IMR-90 (cell line): Measurements from ENCODE around the gene ARFIP1. TPM values are rescaled to one million over a fixed set of nuclear protein-coding genes. Genes with fewer than 3 reads are reported as not detected.

Source experiments
- ATAC-seq: fragments of 200-7000 bp; cut with Tn5 transposase; 2 replicates; pipeline ENCODE4 v1.9.1; 2020; ENCODE audit warnings: low read depth, mild to moderate bottlenecking, moderate library complexity
- BruUV-seq: library from RNA; stranded (reverse); fragments of 400-500 nt; replicated peaks from 2 replicates; lab custom pipeline; 2021; lab: Mats Ljungman, UMichigan
- CTCF ChIA-PET: fragments of 300-600 bp; formaldehyde crosslinking; extraction: SDS; loops from one replicate; lab custom pipeline; 2021; ENCODE audit warnings: antibody characterized with exemption; lab: Yijun Ruan, JAX
- POLR2A ChIA-PET: fragments of 300-600 bp; sonication (Branson Sonifier 250); formaldehyde crosslinking; loops from one replicate; lab custom pipeline; 2022; ENCODE audit warnings: antibody characterized with exemption; ENCODE audit not compliant: unreplicated experiment; lab: Charles Lee
- DNase-seq: peaks from one replicate; pipeline ENCODE4 v3.0.0; 2013
- H2AFZ ChIP-seq: replicated peaks from 2 replicates; pipeline ENCODE3; 2013; ENCODE audit warnings: low read length, mild to moderate bottlenecking; ENCODE audit not compliant: poor library complexity
- H2AK5ac ChIP-seq: 2 replicates; pipeline ENCODE4 v1.6.1; 2013; ENCODE audit warnings: low read depth, low read length, inconsistent platforms
- H2AK9ac ChIP-seq: replicated peaks from 2 replicates; pipeline ENCODE3; 2013; ENCODE audit warnings: mild to moderate bottlenecking, low read depth, low read length, moderate library complexity; ENCODE audit not compliant: poor library complexity
- H2BK120ac ChIP-seq: 2 replicates; pipeline ENCODE4 v1.6.1; 2013; ENCODE audit warnings: low read depth, low read length, inconsistent platforms
- H2BK15ac ChIP-seq: 3 replicates; pipeline ENCODE4 v1.6.1; 2013; ENCODE audit warnings: low read depth, low read length, inconsistent platforms
- H2BK20ac ChIP-seq: 2 replicates; pipeline ENCODE4 v1.6.1; 2013; ENCODE audit warnings: low read depth, mild to moderate bottlenecking, inconsistent platforms, low read length, moderate library complexity
- H2BK5ac ChIP-seq: 2 replicates; pipeline ENCODE4 v1.6.1; 2013; ENCODE audit warnings: mild to moderate bottlenecking, low read depth, low read length, inconsistent platforms; ENCODE audit not compliant: poor library complexity, severe bottlenecking
- H3K14ac ChIP-seq: replicated peaks from 2 replicates; pipeline ENCODE4 v1.6.1; 2013; ENCODE audit warnings: low read depth, low read length, inconsistent platforms
- H3K18ac ChIP-seq: 2 replicates; pipeline ENCODE4 v1.6.1; 2013; ENCODE audit warnings: low read depth, low read length, control low read depth
- H3K23ac ChIP-seq: 2 replicates; pipeline ENCODE4 v1.6.1; 2013; ENCODE audit warnings: low read depth, low read length, inconsistent platforms
- H3K27ac ChIP-seq: 2 replicates; pipeline ENCODE4 v1.5.1; 2013; ENCODE audit warnings: mild to moderate bottlenecking, control low read depth, low read length; ENCODE audit not compliant: insufficient read depth
- H3K27me3 ChIP-seq: 2 replicates; pipeline ENCODE4 v1.6.1; 2013; ENCODE audit warnings: low read length; ENCODE audit not compliant: control insufficient read depth, insufficient read depth
- H3K36me3 ChIP-seq: 2 replicates; pipeline ENCODE4 v1.6.1; 2013; ENCODE audit warnings: low read length, mixed read lengths; ENCODE audit not compliant: control insufficient read depth, insufficient read depth
- H3K4ac ChIP-seq: 2 replicates; pipeline ENCODE4 v1.6.1; 2013; ENCODE audit warnings: low read depth, low read length, inconsistent platforms
- H3K4me1 ChIP-seq: 2 replicates; pipeline ENCODE4 v1.6.1; 2013; ENCODE audit warnings: low read length, mixed read lengths; ENCODE audit not compliant: control insufficient read depth, insufficient read depth
- H3K4me2 ChIP-seq: 2 replicates; pipeline ENCODE4 v1.6.1; 2013; ENCODE audit warnings: low read depth, mild to moderate bottlenecking, control low read depth, low read length, moderate library complexity
- H3K4me3 ChIP-seq: 2 replicates; pipeline ENCODE4 v1.5.1; 2013; ENCODE audit warnings: low read depth, mild to moderate bottlenecking, control low read depth, low read length, moderate library complexity; ENCODE audit not compliant: insufficient read depth
- H3K56ac ChIP-seq: 2 replicates; pipeline ENCODE4 v1.6.1; 2013; ENCODE audit warnings: low read length, inconsistent platforms; ENCODE audit not compliant: insufficient read depth; ENCODE audit errors: extremely low read depth
- H3K79me1 ChIP-seq, 2 experiments: 2 replicates each; pipeline ENCODE4 v1.6.1; 2013; ENCODE audit warnings: low read length in 2 of 2, inconsistent platforms in 1 of 2, low read depth in 1 of 2
- H3K9ac ChIP-seq: 2 replicates; pipeline ENCODE4 v1.6.1; 2013; ENCODE audit warnings: low read depth, low read length, control low read depth
- H3K9me1 ChIP-seq: 2 replicates; pipeline ENCODE4 v1.6.1; 2013; ENCODE audit warnings: low read length, inconsistent platforms; ENCODE audit not compliant: insufficient read depth
- H3K9me3 ChIP-seq: 2 replicates; pipeline ENCODE4 v1.6.1; 2013; ENCODE audit warnings: low read length; ENCODE audit not compliant: control insufficient read depth, insufficient read depth
- H4K20me1 ChIP-seq: 2 replicates; pipeline ENCODE4 v1.6.1; 2013; ENCODE audit warnings: low read length, inconsistent platforms; ENCODE audit not compliant: insufficient read depth
- H4K5ac ChIP-seq: 2 replicates; pipeline ENCODE4 v1.6.1; 2013; ENCODE audit warnings: mild to moderate bottlenecking, low read depth, low read length, control low read depth
- H4K8ac ChIP-seq, 2 experiments: 2 replicates each; pipeline ENCODE4 v1.6.1; 2013; ENCODE audit warnings: low read depth in 2 of 2, low read length in 2 of 2, control low read depth in 1 of 2, inconsistent platforms in 1 of 2
- H4K91ac ChIP-seq: 2 replicates; pipeline ENCODE4 v1.6.1; 2013; ENCODE audit warnings: low read depth, low read length, inconsistent platforms; ENCODE audit not compliant: insufficient read depth
- BHLHE40 ChIP-seq: fragments of 150-350 bp; IDR thresholded peaks from 2 replicates; pipeline ENCODE4 v1.6.1; 2016; ENCODE audit warnings: mild to moderate bottlenecking, low read depth, low read length
- CHD1 ChIP-seq: IDR thresholded peaks from 2 replicates; pipeline ENCODE4 v1.6.1; 2012; ENCODE audit warnings: low read depth, low read length, improper control_type of control experiment
- CTCF ChIP-seq: conservative IDR thresholded peaks from 2 replicates; pipeline ENCODE4 v1.5.1; 2012; ENCODE audit warnings: mild to moderate bottlenecking, low read depth, low read length, improper control_type of control experiment
- ELK1 ChIP-seq: fragments of 150-350 bp; IDR thresholded peaks from 2 replicates; pipeline ENCODE4 v1.6.1; 2016; ENCODE audit warnings: low read depth, mild to moderate bottlenecking, low read length, moderate library complexity, borderline replicate concordance
- FOS ChIP-seq: fragments of 150-350 bp; IDR thresholded peaks from 2 replicates; pipeline ENCODE4 v1.6.1; 2016; ENCODE audit warnings: low read depth, low read length
- MAZ ChIP-seq: IDR thresholded peaks from 2 replicates; pipeline ENCODE4 v1.6.1; 2012; ENCODE audit warnings: low read depth, mild to moderate bottlenecking, low read length, improper control_type of control experiment, moderate library complexity, borderline replicate concordance
- MXI1 ChIP-seq: IDR thresholded peaks from 2 replicates; pipeline ENCODE4 v1.6.1; 2012; ENCODE audit warnings: low read depth, mild to moderate bottlenecking, low read length, moderate library complexity, borderline replicate concordance
- NFE2L2 ChIP-seq: fragments of 150-350 bp; IDR thresholded peaks from 2 replicates; pipeline ENCODE4 v1.6.1; 2016; ENCODE audit warnings: low read depth, mild to moderate bottlenecking, low read length
- RAD21 ChIP-seq: IDR thresholded peaks from 2 replicates; pipeline ENCODE4 v1.6.1; 2012; ENCODE audit warnings: low read length, improper control_type of control experiment
- RCOR1 ChIP-seq: IDR thresholded peaks from 2 replicates; pipeline ENCODE4 v1.6.1; 2012; ENCODE audit warnings: mild to moderate bottlenecking, low read length, improper control_type of control experiment; ENCODE audit not compliant: insufficient replicate concordance
- RFX5 ChIP-seq: IDR thresholded peaks from 2 replicates; pipeline ENCODE4 v1.8.0; 2012; ENCODE audit warnings: low read depth, mild to moderate bottlenecking, low read length, moderate library complexity
- SMC3 ChIP-seq: fragments of 150-350 bp; IDR thresholded peaks from 2 replicates; pipeline ENCODE4 v1.6.1; 2016; ENCODE audit warnings: low read depth, mild to moderate bottlenecking, antibody characterized with exemption, low read length, moderate library complexity
- USF2 ChIP-seq: fragments of 150-350 bp; IDR thresholded peaks from 2 replicates; pipeline ENCODE4 v1.6.1; 2017; ENCODE audit warnings: mild to moderate bottlenecking, antibody characterized with exemption, low read length, low read depth
- WGBS, 2 experiments: methylation state at CpG; one replicate each; pipeline versions ENCODE4 v1.1.5 to v1.1.7; 2013; ENCODE audit warnings: missing lambda C conversion rate in 2 of 2; ENCODE audit not compliant: insufficient read length in 1 of 2; ENCODE audit errors: extremely low coverage in 2 of 2; 5-methylcytosine and 5-hydroxymethylcytosine counted together
- dilution Hi-C: fragments of 300-500 bp; cut with HindIII; formaldehyde crosslinking; loops from one replicate; pipeline ENCODE4 v1.14.3; 2018; ENCODE audit warnings: low sequenced_read_pairs; ENCODE audit not compliant: unreplicated experiment
- in situ Hi-C: fragments of 300-500 bp; cut with MboI; formaldehyde crosslinking; loops from 3 replicates; pipeline ENCODE4 v1.14.3; 2019; ENCODE audit warnings: low sequenced_read_pairs, inconsistent platforms, mixed read lengths
- intact Hi-C: fragments of 100-400 bp; cut with micrococcal nuclease; formaldehyde crosslinking; loops from 2 replicates; pipeline ENCODE4 v1.10.0; 2022
- polyA plus RNA-seq, 3 experiments: library from polyadenylated mRNA; depleted of rRNA; stranded (reverse); fragments of >200 nt; gene quantifications; 2 replicates each; pipeline ENCODE4 v1.2.3, GENCODE V29; 2012; ENCODE audit warnings: low replicate concordance in 1 of 3
- total RNA-seq: library from RNA; depleted of rRNA; stranded (reverse); fragments of >200 nt; gene quantifications from 2 replicates; pipeline ENCODE4 v1.2.3, GENCODE V29; 2012

The ARFIP1 gene
- total and polyA plus RNA-seq, 2 of the 4 experiments (the other 2 are of a cell fraction) = 12.7 to 30.5 TPM

DNA sequence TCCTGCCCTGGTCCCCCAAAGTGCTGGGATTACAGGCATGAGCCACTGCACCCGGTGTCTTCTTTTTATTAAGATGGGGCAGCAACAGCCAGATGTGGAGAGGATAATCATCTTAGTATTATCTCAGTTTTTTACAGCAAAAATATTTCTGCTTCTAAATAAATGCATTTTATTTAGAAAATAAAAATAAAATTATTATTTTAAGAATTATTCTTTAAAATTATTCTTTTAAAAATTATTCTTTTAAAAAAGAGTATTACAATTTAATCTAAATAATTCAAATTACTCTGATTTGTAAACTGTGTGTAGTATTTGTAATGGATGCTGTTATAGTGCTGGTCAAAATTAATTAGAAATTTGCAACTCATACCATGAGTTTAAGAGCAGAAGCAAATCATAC, 67.6 kb downstream of the ARFIP1 start:
- peaks cover 5% of the 10 kb centered on the region; the same call in 1 of the 2 replicates for H4K20me1 ChIP-seq
- no CpG with 5 or more reads among the region's 1 CpG for WGBS, 2 experiments
- H3K36me3 ChIP-seq = no peaks in the 10 kb centered on the region
- ATAC-seq (no peak), DNase-seq (no peak)
- H3K79me1 ChIP-seq = peaks cover 12 to 15% of the 10 kb centered on the region in 2 experiments; a peak in 3 of 4 replicates
- no peak overlapping the region for H3K4me3 ChIP-seq
- ChIA-PET POLR2A (no interaction called here), CTCF (interaction anchor here (0.6 to 1.7 kb wide), 9 partner anchors 14 to 387 kb away, joined by 3 to 10 read pairs (median 4); no protein-coding TSS in a partner anchor)
- in situ Hi-C loops (loop anchor here (5.0 to 25.0 kb wide), 3 partner anchors 235 to 740 kb away; no protein-coding TSS in a partner anchor), intact Hi-C loops (loop anchor here (10.0 kb wide), 1 partner anchor 477 kb away; no protein-coding TSS in a partner anchor), dilution Hi-C loops (no loop called here)
- no peak overlapping the region for H3K4ac ChIP-seq
- no peak overlapping the region for H3K9ac ChIP-seq
- H3K23ac ChIP-seq = no peak overlapping the region
- H4K5ac ChIP-seq = no peak overlapping the region
- H2AFZ ChIP-seq = no peak overlapping the region
- BruUV-seq = no TSS peak
- no peak overlapping the region for H3K14ac ChIP-seq
- H3K4me2 ChIP-seq = no peak overlapping the region
- H3K18ac ChIP-seq = no peak overlapping the region
- H3K56ac ChIP-seq = no peak overlapping the region
- no peak overlapping the region for H2BK5ac ChIP-seq
- H2BK20ac ChIP-seq = no peak overlapping the region
- no peaks in the 10 kb centered on the region for H3K9me3 ChIP-seq
- no peak overlapping the region for H4K8ac ChIP-seq
- H3K4me1 ChIP-seq = peaks cover 2% of the 10 kb centered on the region
- no peak overlapping the region for H3K27ac ChIP-seq
- H4K91ac ChIP-seq = no peak overlapping the region
- H2BK15ac ChIP-seq = no peak overlapping the region
- H3K27me3 ChIP-seq = no peaks in the 10 kb centered on the region
- TF ChIP-seq RAD21 = no peak
- TF ChIP-seq MXI1 = no peak
- TF ChIP-seq SMC3 = no peak
- no peak for TF ChIP-seq FOS
- TF ChIP-seq NFE2L2 = no peak
- TF ChIP-seq ELK1 = no peak
- no peak for TF ChIP-seq RCOR1
- no peak for TF ChIP-seq RFX5
- TF ChIP-seq MAZ = no peak
- TF ChIP-seq CHD1 = no peak
- no peak for TF ChIP-seq CTCF
- TF ChIP-seq USF2 = no peak
- no peak for TF ChIP-seq BHLHE40
- H3K9me1 ChIP-seq = no peaks in the 10 kb centered on the region; the same call in 1 of the 2 replicates
- H2AK9ac ChIP-seq = no peak overlapping the region
- H2AK5ac ChIP-seq = no peak overlapping the region
- H2BK120ac ChIP-seq = no peak overlapping the region
